IMR-90 (cell line): ENCODE measurements around the gene ZNF768. TPM values are rescaled to one million over a fixed set of nuclear protein-coding genes. Genes with fewer than 3 reads are reported as not detected.

Experiments
- ATAC-seq: fragments of 200-7000 bp; cut with Tn5 transposase; 2 replicates; pipeline ENCODE4 v1.9.1; 2020; ENCODE audit warnings: low read depth, mild to moderate bottlenecking, moderate library complexity
- BruUV-seq: library from RNA; stranded (reverse); fragments of 400-500 nt; replicated peaks from 2 replicates; lab custom pipeline; 2021; lab: Mats Ljungman, UMichigan
- CTCF ChIA-PET: fragments of 300-600 bp; formaldehyde crosslinking; extraction: SDS; loops from one replicate; lab custom pipeline; 2021; ENCODE audit warnings: antibody characterized with exemption; lab: Yijun Ruan, JAX
- POLR2A ChIA-PET: fragments of 300-600 bp; sonication (Branson Sonifier 250); formaldehyde crosslinking; loops from one replicate; lab custom pipeline; 2022; ENCODE audit warnings: antibody characterized with exemption; ENCODE audit not compliant: unreplicated experiment; lab: Charles Lee
- DNase-seq: peaks from one replicate; pipeline ENCODE4 v3.0.0; 2013
- H2AFZ ChIP-seq: replicated peaks from 2 replicates; pipeline ENCODE3; 2013; ENCODE audit warnings: low read length, mild to moderate bottlenecking; ENCODE audit not compliant: poor library complexity
- H2AK5ac ChIP-seq: 2 replicates; pipeline ENCODE4 v1.6.1; 2013; ENCODE audit warnings: low read depth, low read length, inconsistent platforms
- H2AK9ac ChIP-seq: replicated peaks from 2 replicates; pipeline ENCODE3; 2013; ENCODE audit warnings: mild to moderate bottlenecking, low read depth, low read length, moderate library complexity; ENCODE audit not compliant: poor library complexity
- H2BK120ac ChIP-seq: 2 replicates; pipeline ENCODE4 v1.6.1; 2013; ENCODE audit warnings: low read depth, low read length, inconsistent platforms
- H2BK15ac ChIP-seq: 3 replicates; pipeline ENCODE4 v1.6.1; 2013; ENCODE audit warnings: low read depth, low read length, inconsistent platforms
- H2BK20ac ChIP-seq: 2 replicates; pipeline ENCODE4 v1.6.1; 2013; ENCODE audit warnings: low read depth, mild to moderate bottlenecking, inconsistent platforms, low read length, moderate library complexity
- H2BK5ac ChIP-seq: 2 replicates; pipeline ENCODE4 v1.6.1; 2013; ENCODE audit warnings: mild to moderate bottlenecking, low read depth, low read length, inconsistent platforms; ENCODE audit not compliant: poor library complexity, severe bottlenecking
- H3K14ac ChIP-seq: replicated peaks from 2 replicates; pipeline ENCODE4 v1.6.1; 2013; ENCODE audit warnings: low read depth, low read length, inconsistent platforms
- H3K18ac ChIP-seq: 2 replicates; pipeline ENCODE4 v1.6.1; 2013; ENCODE audit warnings: low read depth, low read length, control low read depth
- H3K23ac ChIP-seq: 2 replicates; pipeline ENCODE4 v1.6.1; 2013; ENCODE audit warnings: low read depth, low read length, inconsistent platforms
- H3K27ac ChIP-seq: 2 replicates; pipeline ENCODE4 v1.5.1; 2013; ENCODE audit warnings: mild to moderate bottlenecking, control low read depth, low read length; ENCODE audit not compliant: insufficient read depth
- H3K27me3 ChIP-seq: 2 replicates; pipeline ENCODE4 v1.6.1; 2013; ENCODE audit warnings: low read length; ENCODE audit not compliant: control insufficient read depth, insufficient read depth
- H3K36me3 ChIP-seq: 2 replicates; pipeline ENCODE4 v1.6.1; 2013; ENCODE audit warnings: low read length, mixed read lengths; ENCODE audit not compliant: control insufficient read depth, insufficient read depth
- H3K4ac ChIP-seq: 2 replicates; pipeline ENCODE4 v1.6.1; 2013; ENCODE audit warnings: low read depth, low read length, inconsistent platforms
- H3K4me1 ChIP-seq: 2 replicates; pipeline ENCODE4 v1.6.1; 2013; ENCODE audit warnings: low read length, mixed read lengths; ENCODE audit not compliant: control insufficient read depth, insufficient read depth
- H3K4me2 ChIP-seq: 2 replicates; pipeline ENCODE4 v1.6.1; 2013; ENCODE audit warnings: low read depth, mild to moderate bottlenecking, control low read depth, low read length, moderate library complexity
- H3K4me3 ChIP-seq: 2 replicates; pipeline ENCODE4 v1.5.1; 2013; ENCODE audit warnings: low read depth, mild to moderate bottlenecking, control low read depth, low read length, moderate library complexity; ENCODE audit not compliant: insufficient read depth
- H3K56ac ChIP-seq: 2 replicates; pipeline ENCODE4 v1.6.1; 2013; ENCODE audit warnings: low read length, inconsistent platforms; ENCODE audit not compliant: insufficient read depth; ENCODE audit errors: extremely low read depth
- H3K79me1 ChIP-seq, 2 experiments: 2 replicates each; pipeline ENCODE4 v1.6.1; 2013; ENCODE audit warnings: low read length in 2 of 2, inconsistent platforms in 1 of 2, low read depth in 1 of 2
- H3K9ac ChIP-seq: 2 replicates; pipeline ENCODE4 v1.6.1; 2013; ENCODE audit warnings: low read depth, low read length, control low read depth
- H3K9me1 ChIP-seq: 2 replicates; pipeline ENCODE4 v1.6.1; 2013; ENCODE audit warnings: low read length, inconsistent platforms; ENCODE audit not compliant: insufficient read depth
- H3K9me3 ChIP-seq: 2 replicates; pipeline ENCODE4 v1.6.1; 2013; ENCODE audit warnings: low read length; ENCODE audit not compliant: control insufficient read depth, insufficient read depth
- H4K20me1 ChIP-seq: 2 replicates; pipeline ENCODE4 v1.6.1; 2013; ENCODE audit warnings: low read length, inconsistent platforms; ENCODE audit not compliant: insufficient read depth
- H4K5ac ChIP-seq: 2 replicates; pipeline ENCODE4 v1.6.1; 2013; ENCODE audit warnings: mild to moderate bottlenecking, low read depth, low read length, control low read depth
- H4K8ac ChIP-seq, 2 experiments: 2 replicates each; pipeline ENCODE4 v1.6.1; 2013; ENCODE audit warnings: low read depth in 2 of 2, low read length in 2 of 2, control low read depth in 1 of 2, inconsistent platforms in 1 of 2
- H4K91ac ChIP-seq: 2 replicates; pipeline ENCODE4 v1.6.1; 2013; ENCODE audit warnings: low read depth, low read length, inconsistent platforms; ENCODE audit not compliant: insufficient read depth
- CHD1 ChIP-seq: IDR thresholded peaks from 2 replicates; pipeline ENCODE4 v1.6.1; 2012; ENCODE audit warnings: low read depth, low read length, improper control_type of control experiment
- SMC3 ChIP-seq: fragments of 150-350 bp; IDR thresholded peaks from 2 replicates; pipeline ENCODE4 v1.6.1; 2016; ENCODE audit warnings: low read depth, mild to moderate bottlenecking, antibody characterized with exemption, low read length, moderate library complexity
- WGBS, 2 experiments: methylation state at CpG; one replicate each; pipeline versions ENCODE4 v1.1.5 to v1.1.7; 2013; ENCODE audit warnings: missing lambda C conversion rate in 2 of 2; ENCODE audit not compliant: insufficient read length in 1 of 2; ENCODE audit errors: extremely low coverage in 2 of 2; 5-methylcytosine and 5-hydroxymethylcytosine counted together
- dilution Hi-C: fragments of 300-500 bp; cut with HindIII; formaldehyde crosslinking; loops from one replicate; pipeline ENCODE4 v1.14.3; 2018; ENCODE audit warnings: low sequenced_read_pairs; ENCODE audit not compliant: unreplicated experiment
- in situ Hi-C: fragments of 300-500 bp; cut with MboI; formaldehyde crosslinking; loops from 3 replicates; pipeline ENCODE4 v1.14.3; 2019; ENCODE audit warnings: low sequenced_read_pairs, inconsistent platforms, mixed read lengths
- intact Hi-C: fragments of 100-400 bp; cut with micrococcal nuclease; formaldehyde crosslinking; loops from 2 replicates; pipeline ENCODE4 v1.10.0; 2022
- polyA plus RNA-seq, 3 experiments: library from polyadenylated mRNA; depleted of rRNA; stranded (reverse); fragments of >200 nt; gene quantifications; 2 replicates each; pipeline ENCODE4 v1.2.3, GENCODE V29; 2012; ENCODE audit warnings: low replicate concordance in 1 of 3
- total RNA-seq: library from RNA; depleted of rRNA; stranded (reverse); fragments of >200 nt; gene quantifications from 2 replicates; pipeline ENCODE4 v1.2.3, GENCODE V29; 2012

Gene ZNF768
- total and polyA plus RNA-seq, 2 of the 4 experiments (the other 2 are of a cell fraction), result 9.3 to 22.1 TPM

- Histone ChIP-seq H3K56ac (no peak overlapping the region), H2AK9ac (peak overlapping the region; percentile 90), H3K27me3 (no peaks in the 10 kb centered on the region), H3K4me3 (peak overlapping the region; percentile 73), H3K36me3 (peaks cover 23% of the 10 kb centered on the region), H2BK120ac (no peak overlapping the region), H4K5ac (peak overlapping the region; percentile 3; the same call in 1 of the 2 replicates), H2AFZ (peak overlapping the region; percentile 91), H3K79me1 (peaks cover 16 to 40% of the 10 kb centered on the region in 2 experiments; a peak in 2 of 4 replicates), H3K4me2 (peak overlapping the region; percentile 81), H2BK5ac (peak overlapping the region; percentile 80), H3K9me3 (no peaks in the 10 kb centered on the region), H3K14ac (peak overlapping the region; percentile 73), H3K18ac (no peak overlapping the region), H2BK20ac (no peak overlapping the region), H3K4ac (peak overlapping the region; percentile 66), H4K91ac (peak overlapping the region; percentile 20; the same call in 1 of the 2 replicates), H3K23ac (peak overlapping the region; percentile 69), H4K20me1 (no peaks in the 10 kb centered on the region; the same call in 1 of the 2 replicates), H4K8ac (peak overlapping the region; percentile 17 to 74), H3K9ac (peak overlapping the region; percentile 67), H3K27ac (peak overlapping the region; percentile 82), H2BK15ac (no peak overlapping the region), H3K4me1 (no peaks in the 10 kb centered on the region), H2AK5ac (peak overlapping the region; percentile 50), H3K9me1 (peaks cover 4% of the 10 kb centered on the region; the same call in 1 of the 2 replicates)
- no peak for ATAC-seq
- ChIA-PET POLR2A (no interaction called here), CTCF (interaction anchor here (1.6 kb wide), 1 partner anchor 22 kb away, joined by 5 read pairs; no protein-coding TSS in a partner anchor)
- no peak for TF ChIP-seq SMC3
- no peak for TF ChIP-seq CHD1
- dilution Hi-C loops (no loop called here), intact Hi-C loops (no loop called here), in situ Hi-C loops (no loop called here)
- DNase-seq, result no peak
- no TSS peak for BruUV-seq
- 0% methylated on average over 6 of the region's 17 CpGs; no CpG with 5 or more reads in 1 of the 2 experiments for WGBS, 2 experiments
These were observed 31.3 kb upstream of the ZNF768 start for GRCh38 chr16:30557707-30557956.
